Measurements from ENCODE around the gene ANXA8L1.

DNA sequence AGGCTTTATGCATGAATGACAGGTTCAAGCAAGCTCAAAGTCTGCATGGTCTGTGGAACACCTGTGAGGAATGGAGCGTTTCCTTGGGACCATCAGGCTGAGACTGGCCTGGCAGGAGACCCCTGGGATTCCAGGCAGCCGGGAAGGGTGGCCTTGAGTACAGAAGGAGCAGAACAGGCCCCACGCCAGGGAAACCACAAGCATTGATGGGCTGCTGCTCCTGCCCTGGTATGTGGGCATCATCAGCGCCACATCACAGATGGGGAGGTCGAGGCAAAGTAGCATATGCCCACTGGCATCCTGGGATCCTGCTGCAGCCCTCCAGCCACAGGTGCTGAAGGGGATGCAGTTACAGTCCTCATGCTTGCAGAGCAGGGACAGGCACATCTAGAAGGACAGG, 47.9 kb upstream of the ANXA8L1 start:
- TF ChIP-seq CTCF (IDR thresholded peaks at IDR 0.05) = no peak
- no peak for TF ChIP-seq POLR2A (IDR thresholded peaks at IDR 0.05)
- no peak for TF ChIP-seq POLR2AphosphoS5 (IDR thresholded peaks at IDR 0.05)
